GM12891 (cell line): ENCODE results near the gene OXER1.

Experiments used
- POLR2A ChIP-seq: IDR thresholded peaks from 2 replicates; pipeline ENCODE4 v1.6.1; 2011; ENCODE audit warnings: low read depth, low read length, control low read depth
- POLR2AphosphoS5 ChIP-seq: IDR thresholded peaks from 2 replicates; pipeline ENCODE4 v1.6.1; 2011; ENCODE audit warnings: low read depth, low read length, control low read depth
- POU2F2 ChIP-seq: IDR thresholded peaks from 2 replicates; pipeline ENCODE4 v1.6.1; 2011; ENCODE audit warnings: low read depth, mild to moderate bottlenecking, control low read depth, low read length, moderate library complexity
- SPI1 ChIP-seq: IDR thresholded peaks from 2 replicates; pipeline ENCODE4 v1.6.1; 2011; ENCODE audit warnings: low read depth, low read length, control low read depth
- TAF1 ChIP-seq: IDR thresholded peaks from 2 replicates; pipeline ENCODE4 v1.6.1; 2011; ENCODE audit warnings: low read depth, low read length, control low read depth

GRCh38 chr2:42793334-42794270, 29.7 kb upstream of the OXER1 start:
- TF ChIP-seq POLR2A = no peak
- TF ChIP-seq POLR2AphosphoS5 = no peak
- no peak for TF ChIP-seq SPI1
- TF ChIP-seq POU2F2 = no peak
- no peak for TF ChIP-seq TAF1
